PC-9 (cell line): ENCODE data around the gene KCTD6. TPM values are rescaled to one million over a fixed set of nuclear protein-coding genes. Genes with fewer than 3 reads are reported as not detected.
A peak's percentile ranks its signal among the peaks of the same experiment; 100 is the strongest.

Source experiments
- BruUV-seq: library from RNA; stranded (reverse); fragments of 400-500 nt; replicated peaks from 2 replicates; lab custom pipeline; 2021; lab: Mats Ljungman, UMichigan
- CTCF ChIA-PET: fragments of 300-600 bp; sonication (Branson Sonifier 250); formaldehyde crosslinking; loops from one replicate; lab custom pipeline; 2022; ENCODE audit warnings: antibody characterized with exemption; lab: Charles Lee
- POLR2A ChIA-PET: fragments of 300-600 bp; sonication (Branson Sonifier 250); formaldehyde crosslinking; loops from one replicate; lab custom pipeline; 2022; ENCODE audit warnings: antibody characterized with exemption; ENCODE audit not compliant: unreplicated experiment; lab: Charles Lee
- DNase-seq, 2 experiments: peaks; one replicate each; pipeline versions ENCODE4 v3.0.0 to v3.0.0-alpha.2; 2015 to 2022; ENCODE audit warnings: mixed read lengths in 1 of 2
- H2AFZ ChIP-seq: fragments of 200-600 bp; sonication (generic); 2 replicates; pipeline ENCODE4 v1.8.1; 2017; ENCODE audit warnings: antibody characterized with exemption
- H3F3A ChIP-seq: fragments of 200-600 bp; sonication (generic); 2 replicates; pipeline ENCODE4 v1.8.1; 2017; ENCODE audit warnings: antibody characterized with exemption, mild to moderate bottlenecking, low read depth; ENCODE audit not compliant: insufficient read depth
- H3K27ac ChIP-seq: fragments of 200-600 bp; sonication (generic); 2 replicates; pipeline ENCODE4 v1.6.1; 2016; ENCODE audit warnings: mixed run types
- H3K27me3 ChIP-seq: fragments of 200-600 bp; sonication (generic); 2 replicates; pipeline ENCODE4 v1.6.1; 2016; ENCODE audit warnings: low read depth, mixed run types; ENCODE audit not compliant: insufficient read depth
- H3K36me3 ChIP-seq: fragments of 200-600 bp; sonication (generic); 2 replicates; pipeline ENCODE4 v1.6.1; 2016; ENCODE audit warnings: low read depth, mixed run types
- H3K4me1 ChIP-seq: fragments of 200-600 bp; sonication (generic); replicated peaks from 2 replicates; pipeline ENCODE4 v1.6.1; 2016; ENCODE audit warnings: mixed run types; ENCODE audit not compliant: insufficient read depth
- H3K4me2 ChIP-seq: fragments of 200-600 bp; sonication (generic); 2 replicates; pipeline ENCODE4 v1.6.1; 2017; ENCODE audit warnings: mixed run types
- H3K4me3 ChIP-seq: fragments of 200-600 bp; sonication (generic); 2 replicates; pipeline ENCODE4 v1.6.1; 2016; ENCODE audit warnings: mixed run types
- H3K79me2 ChIP-seq: fragments of 200-600 bp; sonication (generic); 2 replicates; pipeline ENCODE4 v1.6.1; 2017; ENCODE audit warnings: low read depth, mixed run types
- H3K9me2 ChIP-seq: fragments of 200-600 bp; sonication (generic); 2 replicates; pipeline ENCODE4 v1.8.1; 2017; ENCODE audit warnings: mild to moderate bottlenecking; ENCODE audit not compliant: insufficient read depth
- H3K9me3 ChIP-seq: fragments of 200-600 bp; sonication (generic); 2 replicates; pipeline ENCODE4 v1.8.1; 2016; ENCODE audit warnings: low read depth; ENCODE audit not compliant: insufficient read depth
- H4K20me1 ChIP-seq: fragments of 200-600 bp; sonication (generic); 2 replicates; pipeline ENCODE4 v1.8.1; 2017; ENCODE audit not compliant: insufficient read depth
- CTCF ChIP-seq: fragments of 200-600 bp; sonication (generic); conservative IDR thresholded peaks from 2 replicates; pipeline ENCODE4 v1.6.1; 2017; ENCODE audit warnings: mixed run types, antibody characterized with exemption, mild to moderate bottlenecking, moderate library complexity
- EZH2 ChIP-seq: fragments of 200-600 bp; sonication (generic); IDR thresholded peaks from 2 replicates; pipeline ENCODE4 v1.8.0; 2017; ENCODE audit warnings: antibody characterized with exemption, low read depth
- intact Hi-C: fragments of 100-400 bp; cut with micrococcal nuclease; formaldehyde crosslinking; loops from one replicate; pipeline ENCODE4 v1.10.0; 2022; ENCODE audit not compliant: unreplicated experiment
- total RNA-seq: library from RNA; stranded (reverse); gene quantifications from 2 replicates; pipeline ENCODE4 v1.2.3, GENCODE V29; 2021

Gene KCTD6
- total RNA-seq, 1 experiment from 2014 or later = 10.3 TPM

DNA sequence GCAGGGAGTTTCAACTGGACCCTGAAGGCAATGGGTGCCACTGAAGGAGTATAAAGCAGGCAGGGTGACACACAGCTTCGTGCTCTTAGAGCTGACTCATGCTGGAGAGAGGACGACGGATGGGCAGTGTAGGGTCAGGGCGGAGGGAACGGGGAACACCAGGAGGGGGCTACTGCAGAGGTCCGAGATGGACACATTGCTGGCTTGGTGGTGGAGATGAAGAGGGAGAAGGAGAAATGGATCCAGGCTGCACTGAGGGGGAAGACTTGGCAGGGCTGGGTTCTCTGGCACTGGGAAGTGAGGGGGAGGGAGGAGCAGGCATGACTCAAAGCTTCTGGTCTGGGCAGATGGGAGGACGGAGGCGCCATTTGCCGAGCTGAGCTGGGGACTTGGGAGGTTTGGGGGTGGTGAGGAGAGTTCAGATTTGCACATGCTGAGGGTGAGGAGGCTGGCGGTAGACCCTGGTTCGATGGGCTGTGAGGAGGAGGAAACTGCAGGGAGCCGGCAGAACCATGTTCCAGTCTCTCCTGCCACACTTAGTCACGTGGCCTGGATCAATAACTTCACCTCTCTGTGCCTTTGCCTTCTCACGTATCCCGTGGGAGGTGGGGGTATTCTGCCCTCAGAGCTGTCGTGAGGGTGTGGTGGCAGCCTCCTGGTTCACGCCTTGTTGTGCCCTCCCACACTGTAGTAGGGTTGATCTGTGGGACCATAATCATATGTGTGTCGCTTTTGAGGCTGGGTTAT is 4.6 kb upstream of the KCTD6 start:
- no peaks in the 10 kb centered on the region for H3K36me3 ChIP-seq

GRCh38 chr3:58488967-58489366 is 2.9 kb upstream of the KCTD6 start:
- H3K9me3 ChIP-seq = no peaks in the 10 kb centered on the region
- H3K79me2 ChIP-seq = peaks cover 17% of the 10 kb centered on the region
- no peak overlapping the region for H3K27ac ChIP-seq
- H3K4me1 ChIP-seq = peaks cover 43% of the 10 kb centered on the region
- POLR2A ChIA-PET = no interaction called here
- H3K36me3 ChIP-seq = no peaks in the 10 kb centered on the region
- DNase-seq = no peak
- no TSS peak for BruUV-seq
- no peaks in the 10 kb centered on the region for H4K20me1 ChIP-seq
- H3K9me2 ChIP-seq = no peaks in the 10 kb centered on the region
- H2AFZ ChIP-seq = no peak overlapping the region
- intact Hi-C loops = no loop called here
- CTCF ChIA-PET = no interaction called here
- no peak overlapping the region for H3K4me2 ChIP-seq
- TF ChIP-seq CTCF = no peak
- no peak for TF ChIP-seq EZH2
- H3K27me3 ChIP-seq = no peaks in the 10 kb centered on the region
- H3K4me3 ChIP-seq = no peak overlapping the region
- peaks cover 17% of the 10 kb centered on the region; the same call in 1 of the 2 replicates for H3F3A ChIP-seq

More for the DNA sequence above, 4.6 kb upstream of the KCTD6 start:
- Histone ChIP-seq H2AFZ (peak overlapping the region; percentile 75), H3K9me3 (no peaks in the 10 kb centered on the region), H3K4me3 (no peak overlapping the region), H3K4me2 (peak overlapping the region; percentile 45), H4K20me1 (no peaks in the 10 kb centered on the region), H3K79me2 (peaks cover under 1% of the 10 kb centered on the region; the same call in 1 of the 2 replicates), H3K9me2 (no peaks in the 10 kb centered on the region), H3F3A (peaks cover 17% of the 10 kb centered on the region; the same call in 1 of the 2 replicates), H3K27me3 (no peaks in the 10 kb centered on the region), H3K4me1 (peaks cover 33% of the 10 kb centered on the region), H3K27ac (no peak overlapping the region)
- CTCF ChIA-PET = interaction anchor here (0.5 to 0.7 kb wide), 3 partner anchors 18 to 181 kb away, joined by 4 read pairs; partner anchors contain the start of genes HTD2 and RPP14
- no TSS peak for BruUV-seq
- DNase-seq = peak in 1 of 2 experiments; percentile 33
- intact Hi-C loops = no loop called here
- TF ChIP-seq EZH2 = no peak
- no peak for TF ChIP-seq CTCF
- POLR2A ChIA-PET = interaction anchor here (0.5 to 0.7 kb wide), 3 partner anchors 18 to 111 kb away, joined by 3 to 4 read pairs (median 3); no protein-coding TSS in a partner anchor

DNA sequence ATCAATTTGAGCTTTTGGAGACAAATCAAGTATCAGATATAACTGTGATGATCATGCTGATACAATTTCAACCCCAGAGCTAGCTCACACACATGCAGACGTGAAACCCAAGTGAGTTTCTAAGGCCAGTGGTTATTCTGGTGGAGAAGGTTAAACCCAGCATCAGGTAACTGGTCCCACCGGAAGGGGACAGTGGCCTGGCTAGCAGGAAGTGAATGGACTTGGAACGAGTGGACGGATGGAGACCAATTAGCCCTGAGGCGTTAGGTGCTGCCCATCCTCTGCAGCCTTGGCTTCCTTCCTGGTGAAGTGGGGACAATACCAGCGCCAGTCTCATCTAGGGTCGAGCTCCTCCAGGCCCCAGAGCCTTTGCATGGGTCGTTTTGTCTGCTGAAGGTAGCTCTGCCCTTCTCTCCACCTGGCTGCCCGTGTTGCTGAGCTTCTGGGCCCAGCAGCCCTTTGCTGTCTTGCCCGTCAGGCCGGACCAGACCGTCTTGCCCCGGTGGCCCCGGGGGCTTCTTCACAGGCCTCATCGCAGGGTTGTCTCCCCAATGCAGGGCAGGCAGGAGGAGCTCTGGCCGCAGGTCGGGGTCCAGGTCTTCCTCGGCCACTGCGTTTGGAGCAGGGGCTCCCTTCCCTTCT is 915 bp upstream of the KCTD6 start:
- Histone ChIP-seq H3K79me2 (peaks cover 37% of the 10 kb centered on the region), H4K20me1 (no peaks in the 10 kb centered on the region), H3K27ac (no peak overlapping the region), H2AFZ (peak overlapping the region; percentile 93), H3K36me3 (no peaks in the 10 kb centered on the region), H3K4me1 (peaks cover 58% of the 10 kb centered on the region), H3K9me3 (no peaks in the 10 kb centered on the region), H3K4me3 (peak overlapping the region; percentile 56), H3K4me2 (peak overlapping the region; percentile 80), H3K27me3 (no peaks in the 10 kb centered on the region), H3F3A (peaks cover 17% of the 10 kb centered on the region; the same call in 1 of the 2 replicates), H3K9me2 (no peaks in the 10 kb centered on the region)
- CTCF ChIA-PET = interaction anchor here (0.7 to 1.1 kb wide), 2 partner anchors 25 to 277 kb away, joined by 13 to 20 read pairs; no protein-coding TSS in a partner anchor
- POLR2A ChIA-PET = interaction anchor here (0.6 kb wide), 1 partner anchor 42 kb away, joined by 3 read pairs; no protein-coding TSS in a partner anchor
- TSS peak; percentile 81 for BruUV-seq
- peak in 1 of 2 experiments; percentile 37 for DNase-seq
- intact Hi-C loops = loop anchor here (1.0 to 2.0 kb wide), 4 partner anchors 20 to 58 kb away; partner anchors contain the start of gene PDHB
- TF ChIP-seq EZH2 (no peak), CTCF (no peak)
